Stimulated activated CD8-positive, alpha-beta memory T cell treated with anti-CD3 and anti-CD28 coated beads, Interleukin-15, amount 100 ng/mL, for 24 hours (primary cell): ENCODE data around the gene TERF2IP.

Experiments used
- DNase-seq: peaks from one replicate; pipeline ENCODE4 v3.0.0-alpha.2; 2020; ENCODE audit warnings: low read depth

The TERF2IP gene, protein sequence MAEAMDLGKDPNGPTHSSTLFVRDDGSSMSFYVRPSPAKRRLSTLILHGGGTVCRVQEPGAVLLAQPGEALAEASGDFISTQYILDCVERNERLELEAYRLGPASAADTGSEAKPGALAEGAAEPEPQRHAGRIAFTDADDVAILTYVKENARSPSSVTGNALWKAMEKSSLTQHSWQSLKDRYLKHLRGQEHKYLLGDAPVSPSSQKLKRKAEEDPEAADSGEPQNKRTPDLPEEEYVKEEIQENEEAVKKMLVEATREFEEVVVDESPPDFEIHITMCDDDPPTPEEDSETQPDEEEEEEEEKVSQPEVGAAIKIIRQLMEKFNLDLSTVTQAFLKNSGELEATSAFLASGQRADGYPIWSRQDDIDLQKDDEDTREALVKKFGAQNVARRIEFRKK

DNA sequence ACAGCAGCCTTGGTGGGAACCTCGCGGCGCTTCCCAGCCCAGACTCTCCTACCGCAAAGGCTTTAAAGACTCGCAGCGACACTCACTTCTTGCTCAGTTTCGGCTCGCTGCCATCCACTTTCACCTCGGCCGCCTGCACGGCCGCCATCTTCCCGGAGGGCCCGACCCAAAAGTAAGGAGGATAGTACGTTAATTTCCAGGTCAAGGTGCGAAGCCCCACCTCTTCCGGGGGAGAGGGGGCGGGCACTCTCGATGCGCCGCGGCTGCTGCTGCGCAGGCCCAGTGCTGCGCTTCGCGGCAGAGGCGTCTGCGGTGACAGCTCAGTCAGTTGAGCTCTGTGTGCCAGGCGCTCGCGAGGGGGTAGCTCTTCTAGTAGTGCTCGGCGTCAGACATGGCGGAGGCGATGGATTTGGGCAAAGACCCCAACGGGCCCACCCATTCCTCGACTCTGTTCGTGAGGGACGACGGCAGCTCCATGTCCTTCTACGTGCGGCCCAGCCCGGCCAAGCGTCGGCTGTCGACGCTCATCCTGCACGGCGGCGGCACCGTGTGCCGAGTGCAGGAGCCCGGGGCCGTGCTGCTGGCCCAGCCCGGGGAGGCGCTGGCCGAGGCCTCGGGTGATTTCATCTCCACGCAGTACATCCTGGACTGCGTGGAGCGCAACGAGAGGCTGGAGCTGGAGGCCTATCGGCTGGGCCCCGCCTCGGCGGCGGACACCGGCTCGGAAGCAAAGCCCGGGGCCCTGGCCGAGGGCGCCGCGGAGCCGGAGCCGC lies at the start of gene TERF2IP, which contains the start of gene KARS1:
TERF2IP (plus strand) TSS at position 282 of the 773 bp plus-strand sequence; CDS start at position 392, 110 bp downstream.
KARS1 (minus strand) TSS at position 174 of the 773 bp plus-strand sequence; CDS start at position 148, 26 bp downstream.
- DNase-seq, result peak; percentile 86

DNA sequence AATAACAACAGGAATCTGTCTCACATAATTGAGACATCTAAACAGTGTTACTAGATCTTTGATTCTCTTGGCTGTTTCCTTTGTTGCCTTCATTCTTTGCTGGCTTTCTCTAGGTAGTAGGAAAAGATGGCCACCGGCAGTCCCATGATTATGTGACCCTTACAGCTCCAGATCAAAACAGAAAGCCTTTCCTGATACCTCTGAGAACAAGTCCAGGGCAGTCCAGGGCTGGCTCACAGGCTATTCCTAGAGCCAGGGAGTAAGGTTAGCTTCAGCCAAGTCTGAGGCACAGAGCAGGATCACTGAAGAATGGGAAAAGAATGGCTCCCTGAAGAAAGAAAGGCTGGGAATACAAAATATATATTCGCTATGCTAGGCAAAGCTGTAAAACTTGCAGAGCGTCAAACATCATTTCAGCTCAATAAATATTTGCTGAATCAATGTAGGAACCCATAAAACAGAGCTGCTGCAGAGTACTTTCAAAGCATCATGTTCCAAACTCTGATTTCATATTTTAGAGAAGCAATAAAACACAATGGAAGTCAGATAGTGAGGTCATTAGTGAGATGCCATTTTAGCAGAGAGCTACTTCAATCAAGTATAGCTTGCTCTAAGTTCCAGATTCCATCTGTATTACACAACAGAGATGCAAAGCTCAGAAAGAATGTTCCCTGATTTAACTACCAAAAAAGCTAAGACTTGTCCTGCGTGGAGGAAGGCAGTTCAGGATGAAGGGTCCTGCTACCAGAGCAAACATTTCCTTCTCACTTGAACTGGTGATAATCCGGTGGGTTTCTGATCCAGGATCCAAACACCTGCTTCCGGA lies 47.9 kb upstream of the TERF2IP start:
- no peak for DNase-seq

DNA sequence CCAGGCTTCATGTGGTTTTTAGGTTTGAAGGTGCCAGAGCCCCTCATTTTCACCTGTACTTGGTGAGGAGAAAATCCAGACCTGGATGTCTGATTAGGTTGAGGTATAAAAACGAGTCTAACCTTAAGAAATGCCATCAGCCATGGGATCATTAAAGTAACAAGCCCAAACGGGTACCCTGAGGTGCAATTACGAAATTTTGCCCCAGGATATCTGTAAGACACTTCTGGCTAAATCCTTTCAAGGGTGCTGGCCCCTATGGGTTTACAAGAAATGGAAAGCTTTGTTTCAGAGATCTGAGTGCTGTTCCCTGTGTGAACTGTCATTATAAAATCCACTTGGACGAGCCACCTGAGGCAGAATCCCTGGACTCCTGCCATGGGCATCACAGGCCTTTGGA lies 44.3 kb upstream of the TERF2IP start:
- DNase-seq, result no peak

DNA sequence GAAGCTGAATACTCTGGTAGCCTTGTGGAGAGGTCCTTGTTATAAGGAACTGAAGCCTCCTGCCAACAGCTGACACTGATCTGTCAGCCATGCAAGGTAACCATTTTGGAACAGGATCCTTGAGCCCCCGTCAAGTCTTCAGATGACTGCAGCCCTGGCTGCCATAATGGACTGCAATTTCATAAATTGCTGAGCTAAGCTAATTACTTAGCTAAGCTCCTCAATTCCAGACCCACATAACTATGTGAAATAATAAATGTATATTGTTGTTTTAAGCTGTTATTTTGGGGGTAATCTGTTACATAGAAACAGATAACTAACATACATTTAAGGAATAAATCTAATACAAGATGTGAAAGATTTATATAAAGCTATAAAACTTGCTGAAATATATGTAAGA lies 41.1 kb upstream of the TERF2IP start:
- DNase-seq, result no peak

DNA sequence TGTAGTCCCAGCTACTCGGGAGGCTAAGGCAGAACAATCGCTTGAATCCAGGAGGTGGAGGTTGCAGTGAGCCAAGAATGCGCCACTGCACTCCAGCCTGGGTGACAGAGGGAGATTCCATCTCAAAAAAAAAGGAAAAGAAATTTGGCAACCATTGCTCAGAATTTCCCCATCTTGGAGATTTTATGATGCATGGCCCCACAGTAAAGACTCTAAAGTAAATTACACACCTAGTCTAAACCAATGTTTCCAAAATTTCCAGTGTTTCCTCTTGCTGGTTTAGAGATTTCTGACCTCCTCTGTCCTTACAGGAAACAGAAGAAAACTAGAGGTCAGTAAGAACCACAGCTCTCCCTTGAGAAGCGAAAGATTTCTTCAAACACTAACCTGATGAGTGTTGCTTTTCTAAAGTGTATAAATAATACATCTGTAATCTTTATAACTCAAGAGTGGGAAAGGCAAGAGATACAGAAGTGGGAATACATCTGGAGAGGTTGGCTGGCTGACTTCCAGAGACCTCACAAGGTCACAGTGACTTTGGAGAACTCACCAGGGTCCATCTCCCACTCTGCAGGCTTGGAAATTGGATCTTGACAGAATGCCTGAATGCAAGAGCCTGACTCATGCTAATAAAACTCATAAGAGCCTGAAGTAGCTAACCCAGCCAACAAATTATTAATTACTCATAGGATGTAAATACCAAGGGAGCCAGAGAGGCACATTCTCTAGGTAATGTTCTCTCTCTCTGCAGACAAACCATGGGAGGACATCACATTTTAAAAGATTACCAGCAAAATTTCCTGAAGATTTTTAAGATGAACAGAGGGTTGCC lies 33.3 kb upstream of the TERF2IP start:
- DNase-seq, result no peak

DNA sequence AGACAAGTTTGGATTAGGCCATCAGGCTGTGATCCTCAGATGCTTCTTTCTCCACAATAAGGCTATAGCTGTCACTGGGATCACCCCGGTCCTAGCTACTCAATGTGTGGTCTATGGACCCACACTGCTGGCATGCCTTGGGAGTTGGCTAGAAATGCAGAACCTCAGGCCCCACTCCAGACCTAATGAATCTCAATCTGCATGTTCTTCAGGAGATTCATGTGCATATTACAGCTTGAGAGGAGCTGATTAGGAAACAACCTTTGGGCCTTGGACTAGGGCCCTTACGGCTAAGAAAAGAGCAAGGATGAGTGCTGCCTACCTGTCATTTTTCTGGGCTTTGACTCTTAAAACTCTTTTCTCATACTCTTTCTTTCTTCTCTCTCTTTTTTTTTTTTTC lies 32.0 kb upstream of the TERF2IP start:
- DNase-seq, result no peak

DNA sequence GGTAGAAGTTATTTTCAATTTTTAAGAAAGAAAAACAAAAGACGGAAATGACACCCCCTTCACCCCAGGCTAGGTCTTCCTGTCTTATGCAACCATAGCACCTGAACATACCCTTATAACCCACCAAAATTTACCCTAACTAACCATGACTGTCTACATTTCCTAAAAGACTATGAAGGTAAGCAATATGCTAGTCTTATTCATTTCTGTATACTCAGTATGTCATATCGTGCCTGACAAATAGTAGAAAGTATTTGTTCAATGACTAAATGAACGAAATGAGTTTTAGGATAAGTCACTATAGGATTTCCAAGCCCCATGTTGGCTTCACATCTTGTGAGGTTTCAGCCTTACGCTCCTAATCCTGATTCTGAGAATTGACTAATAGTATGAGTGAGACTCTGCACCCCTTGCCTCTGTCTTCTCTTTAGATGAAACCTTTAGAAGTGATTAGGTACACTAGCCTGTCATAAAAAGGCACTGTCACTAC lies 31.0 kb upstream of the TERF2IP start:
- DNase-seq, result no peak

DNA sequence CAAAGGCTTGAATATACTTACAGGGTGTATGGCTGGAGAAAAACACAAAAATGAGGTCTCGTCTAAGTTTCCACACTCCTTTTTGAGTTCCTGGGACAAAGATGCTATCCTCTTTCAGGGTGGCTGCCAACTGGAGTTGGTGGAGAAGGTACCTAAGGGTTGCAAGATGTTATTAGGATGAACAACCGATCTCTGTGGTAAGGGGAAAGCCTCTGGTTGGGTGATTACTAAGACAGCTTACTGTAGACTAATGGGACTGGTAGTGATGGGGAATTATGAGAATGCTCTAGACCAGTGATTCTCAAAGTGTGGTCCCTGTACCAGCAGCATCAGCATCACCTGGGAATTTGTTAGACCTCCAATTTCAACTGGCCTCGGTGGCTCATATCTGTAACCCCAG lies 30.5 kb upstream of the TERF2IP start:
- DNase-seq, result no peak

DNA sequence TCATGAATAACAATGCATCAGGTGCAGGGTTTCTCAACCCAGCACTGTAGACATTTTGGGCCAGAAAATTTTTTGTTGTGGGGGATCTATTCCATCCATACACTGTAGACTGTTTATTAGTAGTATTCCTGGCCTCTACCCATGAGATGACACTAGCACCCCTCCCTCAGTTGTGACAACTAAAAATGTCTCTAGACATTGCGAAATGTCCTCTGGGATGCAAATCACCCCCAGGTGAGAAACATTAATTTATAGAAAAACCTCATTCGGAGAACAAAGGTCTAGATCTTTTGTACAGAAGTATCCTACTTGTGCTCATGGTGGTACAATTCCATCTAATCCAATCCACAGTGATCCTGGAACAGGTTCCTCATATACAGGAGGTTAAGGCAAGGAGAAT lies 28.8 kb upstream of the TERF2IP start:
- no peak for DNase-seq

DNA sequence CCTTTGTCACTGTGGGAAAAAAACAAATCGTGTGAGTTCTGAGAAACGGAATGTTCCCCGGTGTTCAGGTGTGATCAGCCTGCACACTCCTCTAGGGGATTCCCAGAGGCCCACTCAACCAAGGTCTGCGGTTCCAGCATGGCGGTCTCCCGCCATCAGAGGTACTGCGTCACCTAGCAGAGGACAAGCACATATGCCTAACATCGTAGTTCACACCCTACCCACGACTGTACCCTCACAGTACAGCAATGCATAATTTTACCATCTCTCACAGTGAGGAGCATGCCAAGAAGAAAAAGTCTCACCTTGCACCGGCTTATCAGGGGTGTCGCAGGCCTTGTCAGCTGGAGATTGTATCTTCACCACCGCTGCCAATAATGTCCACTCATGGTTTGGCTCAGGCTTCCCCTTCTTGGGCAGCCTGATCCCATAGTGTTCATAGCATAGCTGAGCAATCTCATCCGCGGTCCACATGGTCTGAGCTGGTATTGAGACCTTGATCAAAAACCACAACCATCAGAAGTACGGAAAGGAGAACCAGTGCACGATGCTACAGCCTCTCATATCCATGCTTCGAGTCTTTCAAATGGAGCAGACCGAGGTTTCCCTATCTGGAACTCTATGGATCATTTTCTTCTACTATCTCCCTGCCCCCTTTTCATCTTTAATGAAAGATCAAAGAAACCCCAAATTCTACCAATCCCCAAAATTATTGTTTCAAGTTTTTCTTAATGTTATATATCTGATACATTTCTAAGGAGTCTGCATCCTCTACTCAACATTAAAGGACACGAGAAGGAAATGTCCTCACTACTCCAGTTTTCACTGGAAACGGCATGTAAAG lies 27.0 kb upstream of the TERF2IP start:
- no peak for DNase-seq

DNA sequence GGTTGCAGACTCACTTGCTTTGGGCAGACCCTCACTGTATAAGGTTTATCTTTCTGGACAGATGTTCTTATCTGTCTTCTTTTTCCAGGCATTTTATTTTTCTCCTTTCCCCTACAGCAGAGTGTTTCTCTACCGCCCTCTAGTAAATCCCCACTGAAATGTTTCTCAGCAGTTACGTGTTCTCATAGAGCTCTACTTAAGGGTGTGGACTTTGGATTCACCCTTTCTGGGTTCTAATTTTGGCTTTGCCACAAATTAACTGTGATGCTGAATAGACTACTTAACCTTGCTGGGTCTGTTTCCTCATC lies 26.4 kb upstream of the TERF2IP start:
- no peak for DNase-seq

DNA sequence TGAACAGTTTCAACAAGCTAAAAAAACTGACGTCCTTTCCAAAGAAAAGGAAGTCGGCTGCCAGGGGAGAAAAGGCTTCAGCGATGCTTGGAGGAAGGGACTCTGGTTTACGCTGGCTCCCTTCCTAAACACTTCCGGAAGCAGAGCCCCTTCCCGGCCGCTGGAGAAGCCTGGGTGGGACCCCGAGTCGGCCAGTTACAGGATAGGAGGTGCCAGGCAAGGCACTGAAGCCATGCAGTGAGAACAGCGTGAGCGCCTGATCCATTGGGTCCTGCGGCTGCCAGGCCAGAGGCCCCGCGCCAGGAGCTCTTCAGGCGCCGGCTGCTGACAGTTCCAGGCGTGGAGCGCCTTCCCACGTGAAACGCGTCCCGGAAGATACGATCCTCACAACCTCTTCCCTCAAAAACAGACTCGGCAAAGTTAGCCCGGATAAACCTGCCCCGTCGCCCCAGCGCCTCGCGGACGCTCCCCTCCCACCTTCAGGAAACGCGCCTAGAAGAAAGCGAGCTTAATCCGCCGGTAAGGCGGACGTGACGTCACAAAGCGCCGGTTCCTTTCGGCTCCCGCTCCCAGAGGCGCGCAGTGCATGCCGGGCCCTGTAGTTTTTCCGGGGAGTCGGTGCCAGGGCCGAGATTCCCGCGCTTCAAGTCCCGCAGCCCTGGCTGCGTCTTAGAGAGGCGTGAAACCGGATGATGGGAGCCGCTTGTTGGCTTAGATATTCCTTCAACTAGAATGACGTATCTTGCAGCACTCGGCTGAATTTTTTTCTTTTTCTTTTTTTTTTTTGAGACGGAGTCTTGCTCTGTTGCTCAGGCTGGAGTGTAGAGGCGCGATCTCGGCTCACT lies 24.6 kb upstream of the TERF2IP start, which contains the start of gene ADAT1:
ADAT1 (minus strand) TSS at position 521 of the 845 bp plus-strand sequence. CDS start 2,482 bp downstream, outside the sequence.
- peak; percentile 94 for DNase-seq

DNA sequence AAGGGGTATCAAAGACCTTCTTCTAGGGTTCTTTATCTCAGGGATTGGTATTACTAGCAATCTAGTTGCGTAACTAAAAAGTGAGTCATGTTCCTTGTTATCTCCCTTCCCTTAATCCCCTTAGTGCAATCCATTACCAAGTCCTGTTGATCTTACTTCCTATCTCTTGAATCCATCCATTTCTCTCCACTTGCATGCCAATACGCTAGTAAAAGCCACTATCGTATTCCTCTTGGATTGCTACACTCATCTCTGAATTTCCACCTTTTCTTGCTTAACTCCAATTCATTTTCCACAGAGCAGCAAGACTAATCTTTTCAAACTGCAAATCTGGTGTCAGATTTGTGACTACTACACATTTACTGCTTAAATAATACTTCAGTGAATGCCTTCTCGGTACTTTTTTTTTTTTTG lies 22.6 kb upstream of the TERF2IP start:
- DNase-seq, result no peak

DNA sequence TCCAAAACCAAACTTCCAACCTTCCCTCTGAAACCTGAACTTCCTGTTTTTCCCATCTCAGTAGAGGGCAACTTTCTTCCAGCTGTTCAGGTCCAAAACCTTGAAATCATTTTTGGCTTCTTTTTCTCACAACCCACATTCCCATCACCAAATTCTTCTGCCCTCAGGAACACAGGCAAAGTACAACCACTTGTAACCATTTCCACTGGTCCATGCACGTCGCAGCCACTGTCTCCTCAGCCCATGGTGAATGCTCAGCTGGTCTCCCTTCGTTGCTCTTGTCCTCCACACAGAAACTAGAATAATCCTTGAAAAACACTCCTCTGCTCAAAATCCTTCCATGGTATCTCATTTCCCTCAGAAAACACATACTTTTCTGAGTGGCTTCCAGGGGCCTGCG lies 20.8 kb upstream of the TERF2IP start:
- no peak for DNase-seq

DNA sequence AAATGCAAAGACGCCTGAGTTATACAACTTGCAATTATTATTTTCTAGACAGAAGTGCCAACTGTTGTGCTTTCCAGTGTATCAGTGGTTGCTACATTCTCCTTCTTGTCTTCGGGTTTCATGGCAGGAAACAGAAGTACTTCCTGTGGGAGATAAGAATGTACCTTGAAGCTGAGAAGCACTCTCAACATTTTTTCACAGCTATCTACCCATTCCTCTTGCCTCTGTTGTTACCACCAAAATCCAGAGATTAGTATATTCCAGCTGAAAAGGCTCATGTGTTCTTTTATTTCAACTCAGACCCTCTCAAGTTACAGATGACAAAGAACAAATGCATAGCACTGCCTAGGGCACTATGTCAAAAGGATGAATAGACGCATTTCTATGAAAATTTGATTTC lies 19.7 kb upstream of the TERF2IP start:
- DNase-seq, result no peak

DNA sequence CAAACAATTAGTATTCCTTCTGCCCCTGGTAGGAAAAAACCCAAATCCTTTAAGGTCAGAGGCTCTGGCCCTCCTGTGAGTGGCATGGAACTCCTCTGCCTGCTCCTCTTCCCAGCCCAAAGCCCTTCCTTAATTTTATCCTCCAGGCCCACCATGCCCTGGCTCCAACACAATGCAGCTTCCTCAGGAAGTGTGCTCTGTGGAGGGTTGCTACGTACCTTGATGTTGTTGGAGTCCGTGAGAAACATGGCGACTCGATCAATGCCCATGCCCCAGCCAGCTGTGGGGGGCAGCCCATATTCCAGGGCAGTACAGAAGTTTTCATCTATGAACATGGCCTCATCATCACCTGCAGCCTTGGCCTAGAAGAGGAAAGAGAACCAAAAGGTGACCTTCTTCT lies 19.2 kb upstream of the TERF2IP start:
- DNase-seq, result no peak

DNA sequence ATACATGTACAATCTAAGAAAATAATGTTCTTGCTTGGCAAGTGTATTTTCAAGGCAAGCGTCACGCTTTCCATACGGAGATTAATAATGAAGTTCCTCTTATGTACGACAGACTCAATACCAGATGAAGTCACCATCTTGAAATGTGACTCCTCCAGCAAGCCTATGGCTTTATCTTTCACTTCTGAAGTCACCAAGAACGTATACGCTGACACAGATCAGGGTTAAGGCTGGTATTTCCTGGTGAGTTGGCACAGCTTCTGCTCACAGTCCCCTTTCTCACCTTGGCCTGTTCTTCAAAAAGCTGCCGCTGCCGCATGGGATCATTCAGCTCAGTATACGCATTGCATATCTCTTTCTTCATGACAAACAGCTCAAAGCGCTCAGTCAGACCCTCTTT lies 18.4 kb upstream of the TERF2IP start:
- no peak for DNase-seq

DNA sequence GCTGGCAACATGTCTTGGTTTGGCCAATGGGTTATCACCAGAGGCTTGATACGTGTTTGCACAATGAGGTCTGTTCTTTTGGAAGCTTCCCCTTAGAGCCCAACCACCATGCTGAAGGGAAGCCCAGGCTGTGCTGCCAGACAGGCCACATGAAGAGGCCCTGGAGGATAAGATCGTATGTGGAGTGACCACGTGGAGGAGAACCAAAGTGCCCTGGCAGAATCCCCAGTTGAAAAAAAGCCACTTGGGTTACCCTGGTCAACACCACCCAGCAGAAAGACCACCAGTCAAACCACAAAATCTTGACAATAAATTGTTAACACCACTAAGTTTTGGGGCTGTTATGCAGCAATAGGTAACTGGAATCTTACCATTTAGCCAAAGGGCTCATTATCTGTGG lies 17.5 kb upstream of the TERF2IP start:
- no peak for DNase-seq

DNA sequence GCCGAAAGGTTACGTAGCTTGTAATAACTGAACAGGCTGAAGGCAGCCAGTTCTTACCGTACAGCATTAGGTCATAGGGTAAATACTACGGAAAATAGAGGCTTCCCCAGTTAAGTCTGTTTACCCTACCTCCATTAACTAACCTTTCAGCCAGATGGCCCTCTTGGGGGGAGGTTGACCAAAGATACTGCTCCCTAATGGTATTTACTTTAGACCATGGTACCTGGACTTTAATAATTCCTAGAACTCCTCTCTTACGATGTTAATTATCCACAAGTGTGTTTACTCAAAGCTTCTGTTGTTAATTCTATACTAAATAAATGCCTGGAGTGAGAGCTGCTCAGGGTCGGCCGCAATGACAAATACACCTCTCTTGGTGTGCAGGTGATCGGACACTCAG lies 14.7 kb upstream of the TERF2IP start:
- DNase-seq, result no peak
